K562 (cell line): ENCODE data around the gene HMGA1. TPM values are rescaled to one million over a fixed set of nuclear protein-coding genes. Genes with fewer than 3 reads are reported as not detected.

Experiments
- ARID2 ChIP-seq: fragments of 450-650 bp; IDR thresholded peaks from 2 replicates; pipeline ENCODE4 v1.6.1; 2017; ENCODE audit warnings: antibody characterized with exemption, mild to moderate bottlenecking
- BACH1 ChIP-seq: fragments of 200-800 bp; sonication (Bioruptor generic); IDR thresholded peaks from 2 replicates; pipeline ENCODE4 v1.6.1; 2016; ENCODE audit warnings: missing genetic modification characterization, missing compliant biosample characterization
- CBX2 ChIP-seq: fragments of 200-600 bp; sonication (generic); IDR thresholded peaks from one replicate; pipeline ENCODE4 v1.6.1; 2012; ENCODE audit warnings: mild to moderate bottlenecking, low read length, inconsistent platforms; ENCODE audit not compliant: insufficient read depth, poor library complexity, severe bottlenecking
- CCNT2 ChIP-seq: IDR thresholded peaks from 2 replicates; pipeline ENCODE4 v1.6.1; 2011; ENCODE audit warnings: borderline replicate concordance, low read depth, mild to moderate bottlenecking, moderate library complexity, mixed read lengths, low read length; ENCODE audit not compliant: insufficient read length; ENCODE audit errors: extremely low read depth
- CREM ChIP-seq: IDR thresholded peaks from 2 replicates; pipeline ENCODE4 v1.6.1; 2014; ENCODE audit warnings: antibody characterized with exemption, low read depth
- KDM2B ChIP-seq: fragments of 250-450 bp; sonication (Bioruptor Pico); IDR thresholded peaks from 2 replicates; pipeline ENCODE4 v1.8.0; 2021; ENCODE audit warnings: mild to moderate bottlenecking, moderate library complexity
- KLF10 ChIP-seq: fragments of 250-450 bp; sonication (Bioruptor Pico); IDR thresholded peaks from 2 replicates; pipeline ENCODE4 v1.6.1; 2021; ENCODE audit warnings: matching md5 sums
- KLF16 ChIP-seq: IDR thresholded peaks from 2 replicates; pipeline ENCODE4 v1.6.1; 2016; ENCODE audit warnings: antibody characterized with exemption
- MAFF ChIP-seq: IDR thresholded peaks from 2 replicates; pipeline ENCODE4 v1.6.1; 2012; ENCODE audit warnings: low read length, improper control_type of control experiment
- MCM5 ChIP-seq: fragments of 450-650 bp; IDR thresholded peaks from 2 replicates; pipeline ENCODE4 v1.6.1; 2016; ENCODE audit warnings: low read depth
- NFATC3 ChIP-seq: fragments of 450-650 bp; IDR thresholded peaks from 2 replicates; pipeline ENCODE4 v1.6.1; 2017; ENCODE audit warnings: mild to moderate bottlenecking
- NR1H2 ChIP-seq: sonication (generic); formaldehyde crosslinking; IDR thresholded peaks from 2 replicates; pipeline ENCODE4 v1.4.0; 2020; ENCODE audit warnings: mild to moderate bottlenecking, missing genetic modification reagents
- POLR2H ChIP-seq: IDR thresholded peaks from 2 replicates; pipeline ENCODE4 v1.6.1; 2016; ENCODE audit warnings: missing genetic modification characterization, low read depth, mild to moderate bottlenecking, control low read depth, missing compliant biosample characterization, moderate library complexity
- PURB ChIP-seq: sonication (generic); formaldehyde crosslinking; IDR thresholded peaks from 2 replicates; pipeline ENCODE4 v1.9.0; 2021; ENCODE audit warnings: low read depth, mild to moderate bottlenecking, missing genetic modification reagents
- RBM34 ChIP-seq: fragments of 200-400 bp; formaldehyde crosslinking; IDR thresholded peaks from 2 replicates; pipeline ENCODE4 v1.6.1; 2018; ENCODE audit warnings: low read length, borderline replicate concordance; ENCODE audit not compliant: insufficient read depth
- SETDB1 ChIP-seq: IDR thresholded peaks from one replicate; pipeline ENCODE4 v1.6.1; 2012; ENCODE audit warnings: low read length, control low read depth, inconsistent platforms
- SMARCB1 ChIP-seq: IDR thresholded peaks from 2 replicates; pipeline ENCODE4 v1.6.1; 2011; ENCODE audit warnings: improper control_type of control experiment, low read depth; ENCODE audit not compliant: insufficient read length
- U2AF1 ChIP-seq: fragments of 200-400 bp; formaldehyde crosslinking; optimal IDR thresholded peaks from 2 replicates; pipeline ENCODE3; 2017; ENCODE audit warnings: mild to moderate bottlenecking, low read depth, low read length, moderate library complexity
- ZNF12 ChIP-seq: sonication (generic); formaldehyde crosslinking; IDR thresholded peaks from 2 replicates; pipeline ENCODE4 v1.4.0; 2020; ENCODE audit warnings: mild to moderate bottlenecking, missing genetic modification reagents
- polyA plus RNA-seq, 8 experiments: library from polyadenylated mRNA; depleted of rRNA in 4 of 8; stranded (reverse) in 5 of 8; unstranded in 3 of 8; fragments of >200 nt; fragmentation: Nextera tagmentation in 2 of 8; fragmentation: Illumina TruSeq in 1 of 8; extraction: Ambion mirVana in 2 of 8; extraction: Trizol in 1 of 8; gene quantifications; 2 replicates each; pipeline versions ENCODE4 v1.2.1 to v1.2.3, GENCODE V29; 2011 to 2014; ENCODE audit warnings: inconsistent platforms in 1 of 8, missing spikeins in 1 of 8
- total RNA-seq, 7 experiments: library from RNA; depleted of rRNA in 6 of 7; stranded (reverse); fragments of >200 nt in 6 of 7; fragmentation: Illumina TruSeq in 2 of 7; extraction: Trizol in 2 of 7; gene quantifications; 2 replicates each; pipeline versions ENCODE4 v1.2.1 to v1.2.3, GENCODE V29; 2011 to 2021; ENCODE audit warnings: low replicate concordance in 1 of 7
- TF ChIP-seq, protein P1 (sequence below): fragments of 250-450 bp; sonication (Bioruptor Pico); IDR thresholded peaks from 2 replicates; pipeline ENCODE4 v1.5.0; 2021
- TF ChIP-seq, protein P2 (sequence below): sonication (generic); formaldehyde crosslinking; IDR thresholded peaks from 2 replicates; pipeline ENCODE4 v1.8.1; 2023; ENCODE audit warnings: missing genetic modification reagents, mild to moderate bottlenecking, borderline replicate concordance
- TF ChIP-seq, protein P3 (sequence below): fragments of 250-450 bp; sonication (Bioruptor Pico); IDR thresholded peaks from 2 replicates; pipeline ENCODE4 v1.8.0; 2021; ENCODE audit warnings: moderate library complexity, mild to moderate bottlenecking, inconsistent platforms

Gene HMGA1
- total and polyA plus RNA-seq, 9 of the 15 experiments (the other 6 are each of a cell fraction or from before 2014, with no cell fraction given) = 27.8 to 1,947 (median 594) TPM

DNA sequence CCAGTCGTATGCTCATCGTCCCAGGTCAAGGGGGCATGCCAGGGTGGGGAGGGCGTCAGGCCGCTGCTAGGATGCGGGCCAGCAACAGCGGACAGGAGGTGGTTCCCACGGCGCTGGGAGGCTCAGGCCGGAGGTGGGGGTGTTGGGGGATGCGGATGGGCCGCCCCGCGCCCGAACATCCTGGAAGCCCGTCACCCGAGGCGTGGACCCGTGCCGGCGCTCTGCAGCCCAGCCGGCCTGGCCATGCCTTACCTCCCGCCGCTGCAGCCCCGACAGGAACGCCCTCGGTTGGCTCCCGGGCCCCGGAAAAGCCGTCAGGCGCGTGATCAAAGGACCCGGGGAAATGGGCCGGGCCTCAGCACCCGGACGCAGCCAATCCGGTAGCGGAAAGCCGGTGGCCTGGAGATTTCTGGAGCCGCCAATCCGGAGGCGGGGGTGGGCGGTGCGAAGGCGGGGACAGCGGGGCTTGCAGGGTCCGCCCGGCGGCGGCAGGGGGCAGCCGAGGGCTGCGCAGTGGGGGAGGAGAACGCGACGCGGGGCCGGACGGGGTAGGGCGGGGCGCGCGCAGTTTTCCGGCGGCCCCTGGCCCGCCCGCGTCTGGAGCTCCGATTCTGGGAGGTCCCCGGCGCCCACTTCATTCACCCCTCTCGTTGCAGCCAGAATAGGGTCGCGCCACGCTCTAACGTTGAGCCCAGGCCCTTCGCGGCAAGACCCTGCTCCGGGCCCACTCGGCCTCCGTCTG is 12.2 kb downstream of the HMGA1 start, which contains the start of gene SMIM29 (continued):
- TF ChIP-seq U2AF1 (peak; percentile 88), NFATC3 (no peak), CBX2 (no peak), MAFF (no peak), BACH1 (tag) (no peak), CCNT2 (peak; percentile 92), RBM34 (peak; percentile 81; the same call in 1 of the 2 replicates), PURB (CRISPR knock-in tag) (no peak), KLF16 (0 out of 2 replicates have a peak, but pooled peaks have one; percentile 48), ARID2 (peak; percentile 14; the same call in 1 of the 2 replicates), KDM2B (peak; percentile 49), ZNF12 (CRISPR knock-in tag) (no peak), MCM5 (no peak), NR1H2 (CRISPR knock-in tag) (no peak), CREM (peak; percentile 80), KLF10 (CRISPR knock-in tag) (no peak), SMARCB1 (no peak), SETDB1 (no peak), POLR2H (tag) (peak; percentile 63)
- TF ChIP-seq, protein P1, sequence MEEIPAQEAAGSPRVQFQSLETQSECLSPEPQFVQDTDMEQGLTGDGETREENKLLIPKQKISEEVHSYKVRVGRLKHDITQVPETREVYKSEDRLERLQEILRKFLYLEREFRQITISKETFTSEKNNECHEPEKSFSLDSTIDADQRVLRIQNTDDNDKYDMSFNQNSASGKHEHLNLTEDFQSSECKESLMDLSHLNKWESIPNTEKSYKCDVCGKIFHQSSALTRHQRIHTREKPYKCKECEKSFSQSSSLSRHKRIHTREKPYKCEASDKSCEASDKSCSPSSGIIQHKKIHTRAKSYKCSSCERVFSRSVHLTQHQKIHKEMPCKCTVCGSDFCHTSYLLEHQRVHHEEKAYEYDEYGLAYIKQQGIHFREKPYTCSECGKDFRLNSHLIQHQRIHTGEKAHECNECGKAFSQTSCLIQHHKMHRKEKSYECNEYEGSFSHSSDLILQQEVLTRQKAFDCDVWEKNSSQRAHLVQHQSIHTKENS (CRISPR knock-in tag) = no peak
- TF ChIP-seq, protein P2, sequence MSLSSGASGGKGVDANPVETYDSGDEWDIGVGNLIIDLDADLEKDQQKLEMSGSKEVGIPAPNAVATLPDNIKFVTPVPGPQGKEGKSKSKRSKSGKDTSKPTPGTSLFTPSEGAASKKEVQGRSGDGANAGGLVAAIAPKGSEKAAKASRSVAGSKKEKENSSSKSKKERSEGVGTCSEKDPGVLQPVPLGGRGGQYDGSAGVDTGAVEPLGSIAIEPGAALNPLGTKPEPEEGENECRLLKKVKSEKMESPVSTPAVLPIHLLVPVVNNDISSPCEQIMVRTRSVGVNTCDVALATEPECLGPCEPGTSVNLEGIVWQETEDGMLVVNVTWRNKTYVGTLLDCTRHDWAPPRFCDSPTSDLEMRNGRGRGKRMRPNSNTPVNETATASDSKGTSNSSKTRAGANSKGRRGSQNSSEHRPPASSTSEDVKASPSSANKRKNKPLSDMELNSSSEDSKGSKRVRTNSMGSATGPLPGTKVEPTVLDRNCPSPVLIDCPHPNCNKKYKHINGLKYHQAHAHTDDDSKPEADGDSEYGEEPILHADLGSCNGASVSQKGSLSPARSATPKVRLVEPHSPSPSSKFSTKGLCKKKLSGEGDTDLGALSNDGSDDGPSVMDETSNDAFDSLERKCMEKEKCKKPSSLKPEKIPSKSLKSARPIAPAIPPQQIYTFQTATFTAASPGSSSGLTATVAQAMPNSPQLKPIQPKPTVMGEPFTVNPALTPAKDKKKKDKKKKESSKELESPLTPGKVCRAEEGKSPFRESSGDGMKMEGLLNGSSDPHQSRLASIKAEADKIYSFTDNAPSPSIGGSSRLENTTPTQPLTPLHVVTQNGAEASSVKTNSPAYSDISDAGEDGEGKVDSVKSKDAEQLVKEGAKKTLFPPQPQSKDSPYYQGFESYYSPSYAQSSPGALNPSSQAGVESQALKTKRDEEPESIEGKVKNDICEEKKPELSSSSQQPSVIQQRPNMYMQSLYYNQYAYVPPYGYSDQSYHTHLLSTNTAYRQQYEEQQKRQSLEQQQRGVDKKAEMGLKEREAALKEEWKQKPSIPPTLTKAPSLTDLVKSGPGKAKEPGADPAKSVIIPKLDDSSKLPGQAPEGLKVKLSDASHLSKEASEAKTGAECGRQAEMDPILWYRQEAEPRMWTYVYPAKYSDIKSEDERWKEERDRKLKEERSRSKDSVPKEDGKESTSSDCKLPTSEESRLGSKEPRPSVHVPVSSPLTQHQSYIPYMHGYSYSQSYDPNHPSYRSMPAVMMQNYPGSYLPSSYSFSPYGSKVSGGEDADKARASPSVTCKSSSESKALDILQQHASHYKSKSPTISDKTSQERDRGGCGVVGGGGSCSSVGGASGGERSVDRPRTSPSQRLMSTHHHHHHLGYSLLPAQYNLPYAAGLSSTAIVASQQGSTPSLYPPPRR (CRISPR knock-in tag) = no peak
- TF ChIP-seq, protein P3, sequence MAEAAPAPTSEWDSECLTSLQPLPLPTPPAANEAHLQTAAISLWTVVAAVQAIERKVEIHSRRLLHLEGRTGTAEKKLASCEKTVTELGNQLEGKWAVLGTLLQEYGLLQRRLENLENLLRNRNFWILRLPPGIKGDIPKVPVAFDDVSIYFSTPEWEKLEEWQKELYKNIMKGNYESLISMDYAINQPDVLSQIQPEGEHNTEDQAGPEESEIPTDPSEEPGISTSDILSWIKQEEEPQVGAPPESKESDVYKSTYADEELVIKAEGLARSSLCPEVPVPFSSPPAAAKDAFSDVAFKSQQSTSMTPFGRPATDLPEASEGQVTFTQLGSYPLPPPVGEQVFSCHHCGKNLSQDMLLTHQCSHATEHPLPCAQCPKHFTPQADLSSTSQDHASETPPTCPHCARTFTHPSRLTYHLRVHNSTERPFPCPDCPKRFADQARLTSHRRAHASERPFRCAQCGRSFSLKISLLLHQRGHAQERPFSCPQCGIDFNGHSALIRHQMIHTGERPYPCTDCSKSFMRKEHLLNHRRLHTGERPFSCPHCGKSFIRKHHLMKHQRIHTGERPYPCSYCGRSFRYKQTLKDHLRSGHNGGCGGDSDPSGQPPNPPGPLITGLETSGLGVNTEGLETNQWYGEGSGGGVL (CRISPR knock-in tag) = no peak
